HG02981 (cell line): ENCODE data around the gene BIK.

Source experiments
- ATAC-seq: cut with Tn5 transposase; IDR thresholded peaks from one replicate; pipeline ENCODE4 v1.9.1; 2021; ENCODE audit warnings: mild to moderate bottlenecking, moderate library complexity; ENCODE audit not compliant: unreplicated experiment

Gene BIK

GRCh38 chr22:43159484-43160178, 49.1 kb downstream of the BIK start:
- ATAC-seq, result no peak

GRCh38 chr22:43160497-43161126, 50.1 kb downstream of the BIK start:
- ATAC-seq, result no peak

GRCh38 chr22:43162412-43163150, 52.0 kb downstream of the BIK start:
- ATAC-seq, result no peak

GRCh38 chr22:43163241-43163795, 52.8 kb downstream of the BIK start:
- ATAC-seq, result no peak

GRCh38 chr22:43164636-43165035, 54.1 kb downstream of the BIK start:
- no peak for ATAC-seq

- ATAC-seq, result no peak
Observed at GRCh38 chr22:43166132-43166930, 55.8 kb downstream of the BIK start.

GRCh38 chr22:43167001-43167589, 56.5 kb downstream of the BIK start:
- ATAC-seq, result no peak

- ATAC-seq, result no peak
Observed at GRCh38 chr22:43168471-43169309, 58.1 kb downstream of the BIK start.

- no peak for ATAC-seq
Observed at GRCh38 chr22:43169310-43170130, 59.0 kb downstream of the BIK start.

- no peak for ATAC-seq
Observed at GRCh38 chr22:43170131-43170480, 59.6 kb downstream of the BIK start.

GRCh38 chr22:43171019-43171491, 60.5 kb downstream of the BIK start:
- ATAC-seq, result no peak

- no peak for ATAC-seq
Observed at GRCh38 chr22:43171607-43172006, 61.1 kb downstream of the BIK start.

- ATAC-seq, result no peak
Observed at GRCh38 chr22:43172191-43172590, 61.6 kb downstream of the BIK start.

GRCh38 chr22:43173566-43173965, 63.0 kb downstream of the BIK start:
- ATAC-seq, result no peak

GRCh38 chr22:43173976-43174720, 63.6 kb downstream of the BIK start:
- ATAC-seq, result no peak

GRCh38 chr22:43174941-43175531, 64.5 kb downstream of the BIK start:
- ATAC-seq, result no peak

GRCh38 chr22:43176090-43176489, 65.5 kb downstream of the BIK start:
- no peak for ATAC-seq

- ATAC-seq, result no peak
Observed at GRCh38 chr22:43177479-43177878, 66.9 kb downstream of the BIK start.
